ENCODE data around the gene BMI1.

DNA sequence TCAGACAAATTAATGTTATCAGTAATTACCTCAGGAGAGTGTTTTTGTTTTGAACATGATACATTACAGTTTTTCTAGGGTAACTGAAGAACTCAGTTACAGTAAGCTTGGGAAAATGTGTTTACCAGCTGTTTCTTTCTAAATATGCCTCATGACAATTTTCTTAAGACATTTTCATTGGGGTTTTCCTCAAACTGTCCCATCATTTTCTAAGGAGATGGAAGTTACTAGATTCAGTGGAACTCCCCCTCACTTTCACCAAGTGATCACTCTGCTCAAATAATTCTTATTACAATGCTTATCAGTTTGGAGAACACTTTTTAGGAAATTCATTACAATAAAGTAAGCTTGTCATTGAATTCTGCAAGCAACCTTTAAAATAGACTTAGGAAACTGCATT is 18.0 kb downstream of the BMI1 start:
- TF ChIP-seq, protein P1, sequence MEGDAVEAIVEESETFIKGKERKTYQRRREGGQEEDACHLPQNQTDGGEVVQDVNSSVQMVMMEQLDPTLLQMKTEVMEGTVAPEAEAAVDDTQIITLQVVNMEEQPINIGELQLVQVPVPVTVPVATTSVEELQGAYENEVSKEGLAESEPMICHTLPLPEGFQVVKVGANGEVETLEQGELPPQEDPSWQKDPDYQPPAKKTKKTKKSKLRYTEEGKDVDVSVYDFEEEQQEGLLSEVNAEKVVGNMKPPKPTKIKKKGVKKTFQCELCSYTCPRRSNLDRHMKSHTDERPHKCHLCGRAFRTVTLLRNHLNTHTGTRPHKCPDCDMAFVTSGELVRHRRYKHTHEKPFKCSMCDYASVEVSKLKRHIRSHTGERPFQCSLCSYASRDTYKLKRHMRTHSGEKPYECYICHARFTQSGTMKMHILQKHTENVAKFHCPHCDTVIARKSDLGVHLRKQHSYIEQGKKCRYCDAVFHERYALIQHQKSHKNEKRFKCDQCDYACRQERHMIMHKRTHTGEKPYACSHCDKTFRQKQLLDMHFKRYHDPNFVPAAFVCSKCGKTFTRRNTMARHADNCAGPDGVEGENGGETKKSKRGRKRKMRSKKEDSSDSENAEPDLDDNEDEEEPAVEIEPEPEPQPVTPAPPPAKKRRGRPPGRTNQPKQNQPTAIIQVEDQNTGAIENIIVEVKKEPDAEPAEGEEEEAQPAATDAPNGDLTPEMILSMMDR (conservative IDR thresholded peaks at IDR 0.05 in 1 of 2, IDR thresholded peaks at IDR 0.05 in 1 of 2; ENCODE audit: low read depth in 1 of 2, low read length in 2 of 2) = no peak
- no peak for TF ChIP-seq EZH2 (IDR thresholded peaks at IDR 0.05; ENCODE audit: low read length, missing control alignments)
